Hematopoietic multipotent progenitor cell treated with erythropoietin and hydrocortisone succinate and interleukin-3 and kit ligand, for 15 days (in vitro differentiated cells): ENCODE results near the gene SV2C.
"Not testable (repeated sequence)": the region's sequence is repeated elsewhere in the genome, so short reads cannot be mapped to it uniquely, and the experiment has no call there.

Experiments
- DNase-seq: peaks from one replicate; pipeline ENCODE4 v3.0.0-alpha.2; 2015; ENCODE audit warnings: low spot score

Gene SV2C

GRCh38 chr5:76204713-76205112, 121.5 kb downstream of the SV2C start:
- no peak for DNase-seq

DNA sequence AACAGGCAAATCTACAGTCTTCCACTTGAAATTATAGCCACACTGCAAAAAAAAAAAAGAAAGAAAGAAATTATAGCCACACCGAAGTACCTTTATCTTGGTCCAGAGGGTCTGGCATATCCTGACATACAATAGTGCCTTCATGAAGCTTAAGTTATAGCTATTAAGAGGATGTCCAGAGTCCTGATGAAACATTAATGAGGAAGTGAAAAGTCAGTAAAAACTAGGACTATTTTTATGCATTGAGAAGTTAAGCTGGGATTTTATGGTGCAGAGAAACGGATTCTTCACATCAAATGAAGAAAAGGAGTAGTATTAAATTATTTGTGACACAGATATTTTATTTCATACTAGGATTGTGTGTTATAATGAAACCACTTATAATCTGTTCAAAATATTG, 123.9 kb downstream of the SV2C start:
- no peak for DNase-seq

DNA sequence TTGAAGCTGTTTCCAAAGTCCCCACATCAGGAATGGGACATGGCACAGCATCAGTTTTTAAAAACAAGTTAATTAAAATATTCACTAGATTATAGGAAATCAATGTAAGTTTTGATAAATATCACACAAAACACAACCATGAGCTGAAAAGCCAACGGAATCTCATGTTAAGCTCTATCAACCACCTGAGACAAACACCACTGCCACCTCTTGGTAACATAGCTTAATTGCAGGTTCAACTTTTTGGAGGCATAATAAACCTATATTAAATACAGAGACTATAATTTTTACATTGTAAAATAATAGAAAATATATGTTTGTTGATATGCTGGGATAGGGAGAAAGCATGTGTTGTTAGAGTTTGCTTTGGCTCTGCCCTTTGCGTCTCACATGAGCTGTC, 126.1 kb downstream of the SV2C start:
- DNase-seq: no peak

DNA sequence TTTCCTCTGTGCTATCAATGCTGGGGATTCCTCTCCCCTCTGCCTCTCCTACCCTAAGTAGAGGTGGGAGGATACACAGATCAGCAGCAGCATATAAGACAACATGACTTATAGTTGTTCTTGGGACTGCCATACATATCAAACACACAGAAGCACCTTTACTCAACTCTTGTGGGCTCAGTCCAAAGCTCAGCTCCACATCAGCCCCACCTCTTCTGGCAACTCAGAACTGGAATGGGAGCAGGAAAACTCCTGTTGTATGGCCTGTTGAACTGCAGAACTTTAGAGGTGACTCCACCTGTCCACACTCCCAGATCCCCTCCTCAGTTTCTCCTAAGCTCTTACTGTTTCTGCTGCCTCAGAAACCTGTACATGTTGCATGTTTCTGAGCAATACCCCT, 127.8 kb downstream of the SV2C start:
- no peak for DNase-seq

DNA sequence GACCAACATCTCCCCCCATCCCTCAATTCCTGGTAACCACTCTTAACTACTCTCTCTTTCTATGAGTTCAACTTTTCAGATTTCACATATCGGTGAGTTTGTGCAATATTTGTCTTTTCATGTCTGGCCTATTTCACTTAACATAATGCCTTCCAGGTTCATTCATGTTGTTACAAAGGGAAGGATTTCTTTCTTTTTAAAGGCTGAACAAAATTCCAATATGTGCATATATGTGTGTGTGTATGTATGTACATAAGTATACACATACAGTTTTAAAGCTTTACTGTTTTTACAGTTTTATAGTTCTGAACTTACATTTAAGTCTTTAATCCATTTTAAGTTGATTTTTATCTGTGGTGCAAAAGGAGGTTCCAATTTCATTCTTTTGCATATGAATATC, 130.7 kb downstream of the SV2C start:
- no peak for DNase-seq

DNA sequence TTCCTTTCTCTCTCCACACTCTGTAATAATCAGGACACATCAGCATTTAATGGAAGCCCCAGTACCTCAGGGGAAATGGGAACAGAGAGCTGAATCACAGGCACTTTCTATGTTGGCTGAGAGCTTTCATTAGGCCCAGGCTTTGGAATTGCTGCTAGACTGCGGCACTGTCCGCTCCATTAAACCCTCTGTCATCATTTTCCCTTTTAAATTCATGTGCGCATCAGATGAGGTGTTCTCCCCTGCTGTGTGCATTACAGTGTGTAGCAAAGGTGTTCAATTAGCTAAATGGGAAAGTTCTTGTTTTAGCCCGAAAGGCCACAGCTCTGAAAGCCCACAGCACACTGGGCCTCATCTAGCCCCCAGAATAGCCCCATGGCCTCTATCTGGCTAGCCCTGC, 133.6 kb downstream of the SV2C start:
- no peak for DNase-seq

- no peak for DNase-seq
Measured at GRCh38 chr5:76219636-76220035, 136.5 kb downstream of the SV2C start.

DNA sequence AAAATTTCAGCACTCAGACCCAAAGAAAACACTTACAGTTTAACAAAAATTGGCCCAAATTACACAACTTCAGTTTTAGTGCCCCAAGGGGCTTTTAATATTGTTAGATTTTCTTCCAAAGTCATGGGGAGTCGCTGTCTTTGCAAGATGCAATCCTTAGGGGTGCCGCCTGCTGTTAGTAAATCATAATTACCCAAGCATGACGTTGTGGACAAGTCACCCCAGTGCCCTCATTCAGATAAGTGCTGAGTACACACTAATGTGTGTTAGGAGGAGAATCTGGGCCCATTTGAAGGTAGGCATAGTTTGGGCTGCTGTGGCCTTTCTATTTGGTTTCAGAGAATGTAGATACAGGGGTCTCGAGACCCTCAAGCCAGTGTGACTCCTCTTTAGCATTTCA, 138.1 kb downstream of the SV2C start:
- DNase-seq: no peak

GRCh38 chr5:76222318-76222717, 139.1 kb downstream of the SV2C start:
- no peak for DNase-seq

- no peak for DNase-seq
Measured at GRCh38 chr5:76223696-76224095, 140.5 kb downstream of the SV2C start.

- no peak for DNase-seq
Measured at GRCh38 chr5:76224898-76225297, 141.7 kb downstream of the SV2C start.

- DNase-seq: no peak
Measured at GRCh38 chr5:76225336-76225735, 142.2 kb downstream of the SV2C start.

DNA sequence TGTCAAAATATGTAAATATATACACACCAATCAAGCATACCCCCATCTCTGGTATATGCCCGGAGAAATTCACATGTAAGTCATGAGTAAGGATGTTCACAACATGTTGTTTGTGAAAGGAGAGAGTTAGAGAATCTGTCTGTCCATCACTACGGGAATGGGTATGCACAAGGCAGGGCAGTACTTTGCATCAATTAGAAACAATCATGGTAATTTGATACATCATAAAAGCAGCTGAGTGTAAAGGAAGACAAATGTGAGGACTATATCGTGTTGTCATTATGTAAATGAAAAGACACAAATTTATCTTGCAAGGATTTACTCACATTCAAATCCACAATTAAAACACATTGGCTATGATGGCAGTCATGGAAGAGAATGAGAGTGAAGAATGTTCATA, 146.7 kb downstream of the SV2C start:
- no peak for DNase-seq

DNA sequence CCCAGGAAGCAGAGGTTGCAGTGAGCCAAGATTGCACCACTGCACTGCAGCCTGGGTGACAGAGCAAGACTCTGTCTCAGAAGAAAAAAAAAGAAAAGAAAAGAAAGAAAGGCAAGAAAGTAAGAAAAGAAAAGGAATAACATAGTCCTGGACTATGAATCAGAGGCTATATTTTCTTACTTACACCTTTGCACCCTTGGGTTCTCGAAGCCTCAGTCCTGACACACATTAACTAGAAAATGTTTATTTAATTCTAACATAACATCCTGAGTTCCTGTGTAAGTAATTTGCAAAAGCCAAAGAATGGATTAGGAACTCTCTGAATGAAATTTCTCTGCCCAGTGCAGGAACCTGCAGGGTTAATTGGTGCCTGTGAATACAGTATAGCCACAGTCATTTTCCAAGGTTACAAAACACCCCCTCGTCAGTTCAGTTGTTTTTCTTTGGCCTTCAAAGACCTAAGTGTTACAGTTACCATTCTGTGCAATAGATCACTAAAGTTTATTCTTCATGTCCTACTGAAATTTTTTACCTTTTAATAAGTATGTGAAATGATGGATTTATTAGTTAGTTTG, 147.6 kb downstream of the SV2C start:
- no peak for DNase-seq

DNA sequence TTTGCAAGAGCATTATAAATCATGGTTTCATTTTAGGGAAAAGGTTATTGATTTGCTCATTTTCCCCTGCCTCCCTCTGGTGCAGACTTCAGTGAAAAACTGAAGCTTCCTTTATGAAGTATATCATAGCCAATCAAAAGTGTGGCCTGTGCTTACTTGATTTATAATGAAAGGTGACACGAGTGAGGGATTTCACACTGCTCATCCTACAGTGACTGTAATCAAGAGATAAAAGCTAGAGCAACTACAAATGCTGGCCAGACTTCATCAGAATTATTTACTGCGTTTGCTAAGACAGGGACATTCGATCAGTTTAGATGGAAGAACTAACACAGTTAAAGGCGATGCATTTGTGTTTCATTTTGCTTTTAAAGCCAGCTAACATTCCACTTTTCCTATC, 151.5 kb downstream of the SV2C start:
- DNase-seq: no peak

DNA sequence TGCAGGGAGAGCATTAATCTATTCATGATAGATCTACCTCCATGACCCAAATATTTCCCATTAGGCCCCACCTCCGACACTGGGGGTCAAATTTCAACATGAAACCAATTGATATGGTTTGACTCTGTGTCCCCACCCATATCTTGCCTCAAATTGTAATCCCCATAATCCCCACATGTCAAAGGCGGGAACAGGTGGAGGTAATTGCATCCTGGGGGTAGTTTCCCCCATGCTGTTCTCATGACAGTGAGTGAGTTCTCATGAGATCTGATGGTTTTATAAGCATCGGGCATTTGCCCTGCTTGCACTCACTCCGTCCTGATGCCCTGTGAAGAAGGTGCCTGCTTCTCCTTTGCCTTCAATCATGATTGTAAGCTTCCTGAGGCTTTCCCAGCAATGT, 153.5 kb downstream of the SV2C start:
- no peak for DNase-seq

- no peak for DNase-seq
Measured at GRCh38 chr5:76240336-76240735, 157.2 kb downstream of the SV2C start.

DNA sequence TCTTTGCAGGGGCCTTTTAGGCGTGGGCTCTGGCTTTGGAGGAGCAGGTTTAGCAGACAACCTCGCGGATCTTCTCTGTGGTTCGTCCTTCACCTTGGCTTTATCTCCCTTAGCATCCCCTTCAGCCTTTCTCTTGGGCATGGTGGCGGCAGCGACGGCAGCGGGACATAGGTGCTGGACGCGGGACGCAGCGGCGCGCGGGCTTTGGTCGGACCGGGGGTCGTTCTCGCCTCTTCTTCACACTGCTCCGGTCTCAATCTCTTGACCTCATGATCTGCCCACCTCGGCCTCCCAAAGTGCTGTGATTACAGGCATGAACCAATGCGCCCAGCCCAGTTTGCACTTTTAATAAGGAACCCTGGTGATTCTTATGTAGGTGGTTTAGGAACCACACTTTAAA, 159.0 kb downstream of the SV2C start:
- DNase-seq: not testable (repeated sequence)

GRCh38 chr5:76245590-76245989, 162.4 kb downstream of the SV2C start:
- no peak for DNase-seq

DNA sequence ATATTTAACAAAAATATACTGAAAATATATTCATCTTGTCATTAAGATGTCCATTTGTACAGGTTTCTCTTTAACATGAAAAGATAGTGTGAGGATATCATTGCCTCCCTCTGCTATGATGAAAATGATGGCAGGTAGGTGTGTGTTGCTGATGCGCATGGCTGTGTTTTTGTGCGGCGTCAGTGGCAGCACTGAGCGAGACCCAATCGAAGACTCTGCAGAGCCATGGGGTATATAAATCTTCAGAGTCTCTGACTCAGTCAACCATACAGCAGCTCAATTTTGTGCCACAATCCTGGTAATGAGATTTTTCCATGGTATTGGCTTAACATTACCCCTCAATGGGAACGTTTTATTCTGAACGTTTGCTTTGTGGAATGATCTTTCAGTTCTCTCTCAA, 166.4 kb downstream of the SV2C start:
- no peak for DNase-seq

DNA sequence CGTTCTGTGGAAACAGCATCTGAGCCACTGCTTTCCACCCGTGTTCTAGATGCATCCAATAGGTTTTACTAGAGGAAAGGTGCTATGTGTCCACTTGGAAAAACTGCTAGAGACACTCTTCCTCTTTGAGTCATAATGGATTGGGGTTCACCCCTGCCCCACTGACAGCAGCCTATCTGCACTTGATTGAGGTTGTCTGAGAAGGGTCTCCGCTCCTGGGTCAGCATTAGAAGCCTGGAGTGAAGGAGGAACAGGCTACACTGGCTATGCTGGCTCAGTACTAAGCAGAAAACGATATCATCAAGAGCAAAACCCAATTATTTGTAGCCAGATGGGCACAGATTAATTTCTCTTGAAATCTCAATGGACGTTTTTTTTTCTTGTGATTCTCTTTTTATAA, 167.3 kb downstream of the SV2C start:
- no peak for DNase-seq

GRCh38 chr5:76251656-76252055, 168.5 kb downstream of the SV2C start:
- no peak for DNase-seq

- no peak for DNase-seq
Measured at GRCh38 chr5:76252437-76252836, 169.3 kb downstream of the SV2C start.

DNA sequence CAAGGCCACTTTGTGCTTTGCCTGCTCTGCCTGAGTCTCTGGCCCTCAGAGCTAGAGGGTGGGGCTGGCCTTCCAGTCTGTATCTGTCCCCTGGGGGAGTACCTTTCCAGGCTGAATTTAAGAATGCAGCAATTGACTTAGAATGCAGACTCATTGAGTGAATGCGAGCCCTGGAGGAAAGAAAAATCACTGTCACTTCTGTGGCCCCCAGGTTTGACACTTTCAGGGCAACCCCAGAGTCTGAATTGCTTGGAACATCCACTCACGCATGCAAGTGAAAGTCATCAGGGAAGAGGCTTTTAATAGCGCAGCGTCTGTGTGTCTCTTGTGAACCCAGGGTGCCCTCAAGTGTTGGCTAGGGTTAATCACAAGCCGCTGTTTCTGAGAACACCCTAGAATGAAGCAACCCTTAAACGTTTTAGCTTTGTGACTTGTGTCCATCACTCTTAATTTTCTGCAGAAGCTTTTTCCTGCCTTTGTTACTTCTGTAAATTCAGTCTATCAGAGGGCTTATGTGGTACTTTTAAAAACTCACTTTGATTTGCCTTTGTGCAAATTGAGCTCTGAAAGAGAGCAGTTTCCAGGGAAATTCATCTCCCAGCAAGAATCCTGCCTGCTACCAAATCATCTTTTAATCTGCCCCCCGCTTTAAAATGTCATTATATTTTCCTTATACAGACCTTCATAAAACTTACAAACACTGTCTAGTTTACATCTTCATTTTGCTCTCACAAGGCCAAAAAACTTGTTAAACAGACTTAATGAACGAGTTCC, 173.1 kb downstream of the SV2C start:
- peak; percentile 41 for DNase-seq
